RWPE1 (cell line): Measurements from ENCODE around the gene PTPRD.

Experiments used
- CTCF ChIA-PET: fragments of 350-600 bp; sonication (Branson Sonifier 250); formaldehyde crosslinking; extraction: SDS; loops from one replicate; lab custom pipeline; 2021; lab: Yijun Ruan, JAX
- POLR2A ChIA-PET: fragments of 400-600 bp; formaldehyde crosslinking; extraction: SDS; loops from one replicate; lab custom pipeline; 2020; ENCODE audit warnings: antibody characterized with exemption; ENCODE audit not compliant: low non-redundant PET; lab: Yijun Ruan, JAX
- DNase-seq: peaks from one replicate; pipeline ENCODE4 v3.0.0; 2012; ENCODE audit warnings: low spot score
- H3K27ac ChIP-seq: fragments of 450-650 bp; 2 replicates; pipeline ENCODE4 v1.5.1; 2017
- TF ChIP-seq, protein P1 (sequence below): fragments of 450-650 bp; conservative IDR thresholded peaks from 2 replicates; pipeline ENCODE4 v1.5.1; 2017; ENCODE audit warnings: low read depth, mild to moderate bottlenecking

PTPRD gene

GRCh38 chr9:9746826-9747225, 866.0 kb downstream of the PTPRD start:
- H3K27ac ChIP-seq: no peak overlapping the region
- ChIA-PET CTCF (no interaction called here), POLR2A (no interaction called here)
- no peak for DNase-seq
- TF ChIP-seq, protein P1, sequence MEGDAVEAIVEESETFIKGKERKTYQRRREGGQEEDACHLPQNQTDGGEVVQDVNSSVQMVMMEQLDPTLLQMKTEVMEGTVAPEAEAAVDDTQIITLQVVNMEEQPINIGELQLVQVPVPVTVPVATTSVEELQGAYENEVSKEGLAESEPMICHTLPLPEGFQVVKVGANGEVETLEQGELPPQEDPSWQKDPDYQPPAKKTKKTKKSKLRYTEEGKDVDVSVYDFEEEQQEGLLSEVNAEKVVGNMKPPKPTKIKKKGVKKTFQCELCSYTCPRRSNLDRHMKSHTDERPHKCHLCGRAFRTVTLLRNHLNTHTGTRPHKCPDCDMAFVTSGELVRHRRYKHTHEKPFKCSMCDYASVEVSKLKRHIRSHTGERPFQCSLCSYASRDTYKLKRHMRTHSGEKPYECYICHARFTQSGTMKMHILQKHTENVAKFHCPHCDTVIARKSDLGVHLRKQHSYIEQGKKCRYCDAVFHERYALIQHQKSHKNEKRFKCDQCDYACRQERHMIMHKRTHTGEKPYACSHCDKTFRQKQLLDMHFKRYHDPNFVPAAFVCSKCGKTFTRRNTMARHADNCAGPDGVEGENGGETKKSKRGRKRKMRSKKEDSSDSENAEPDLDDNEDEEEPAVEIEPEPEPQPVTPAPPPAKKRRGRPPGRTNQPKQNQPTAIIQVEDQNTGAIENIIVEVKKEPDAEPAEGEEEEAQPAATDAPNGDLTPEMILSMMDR: no peak

DNA sequence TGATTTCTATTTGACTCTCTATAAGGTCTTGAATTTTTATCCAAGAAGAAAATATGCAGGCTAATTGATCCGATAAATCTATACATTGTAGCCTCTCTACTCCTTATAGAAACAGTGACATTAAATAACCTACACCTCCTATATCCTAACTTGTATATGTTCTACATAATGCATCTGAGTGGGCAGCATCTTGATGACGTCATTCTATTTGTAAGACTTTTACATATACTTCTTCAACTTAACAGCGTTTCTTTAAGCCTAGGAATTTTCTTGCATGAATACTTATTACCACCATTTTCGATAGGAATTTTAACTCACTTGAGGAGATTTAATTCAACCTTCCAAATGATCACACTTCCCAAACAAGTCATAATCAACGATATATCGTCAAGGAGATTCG, 869.0 kb downstream of the PTPRD start:
- no peak overlapping the region for H3K27ac ChIP-seq
- TF ChIP-seq, protein P1: no peak
- no peak for DNase-seq
- ChIA-PET POLR2A (no interaction called here), CTCF (no interaction called here)

- DNase-seq: no peak
- ChIA-PET CTCF (no interaction called here), POLR2A (no interaction called here)
- no peak overlapping the region for H3K27ac ChIP-seq
- TF ChIP-seq, protein P1: no peak
These were observed 882.6 kb downstream of the PTPRD start for GRCh38 chr9:9730174-9730573.

- POLR2A ChIA-PET: no interaction called here
- H3K27ac ChIP-seq: no peak overlapping the region
- TF ChIP-seq, protein P1: no peak
- no peak for DNase-seq
- CTCF ChIA-PET: no interaction called here
These were observed 883.7 kb downstream of the PTPRD start for GRCh38 chr9:9729082-9729481.

GRCh38 chr9:9719373-9720112, 893.3 kb downstream of the PTPRD start:
- ChIA-PET CTCF (no interaction called here), POLR2A (no interaction called here)
- no peak overlapping the region for H3K27ac ChIP-seq
- DNase-seq: no peak
- TF ChIP-seq, protein P1: no peak

GRCh38 chr9:9718691-9719090, 894.1 kb downstream of the PTPRD start:
- ChIA-PET POLR2A (no interaction called here), CTCF (no interaction called here)
- TF ChIP-seq, protein P1: no peak
- no peak overlapping the region for H3K27ac ChIP-seq
- no peak for DNase-seq
